DMS153 (cell line): ENCODE data around the gene CACUL1.

ENCODE experiments used
- DNase-seq: peaks from one replicate; lab custom pipeline; 2025; lab: John Stamatoyannopoulos, UW

Gene CACUL1

DNA sequence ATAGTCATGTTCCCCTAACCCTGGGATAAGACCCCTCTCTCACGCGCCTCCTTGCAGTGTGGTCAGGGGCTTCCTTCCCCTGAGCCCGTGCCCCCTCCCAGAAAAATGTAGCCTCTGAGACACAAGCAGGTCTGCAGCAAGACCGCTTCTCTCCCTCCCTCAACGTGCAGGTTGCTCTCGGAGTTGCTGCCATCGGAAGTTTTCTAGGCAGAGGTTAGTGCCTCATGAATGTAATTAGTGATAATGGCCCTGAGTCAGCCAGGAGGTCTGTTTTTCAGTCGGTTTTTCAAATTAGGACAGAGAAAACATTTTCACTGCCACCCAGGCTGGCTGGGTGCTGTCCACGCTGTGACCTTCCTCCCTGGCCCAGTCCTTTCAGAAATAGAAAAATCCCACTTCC lies 116.1 kb downstream of the CACUL1 start:
- no peak for DNase-seq

DNA sequence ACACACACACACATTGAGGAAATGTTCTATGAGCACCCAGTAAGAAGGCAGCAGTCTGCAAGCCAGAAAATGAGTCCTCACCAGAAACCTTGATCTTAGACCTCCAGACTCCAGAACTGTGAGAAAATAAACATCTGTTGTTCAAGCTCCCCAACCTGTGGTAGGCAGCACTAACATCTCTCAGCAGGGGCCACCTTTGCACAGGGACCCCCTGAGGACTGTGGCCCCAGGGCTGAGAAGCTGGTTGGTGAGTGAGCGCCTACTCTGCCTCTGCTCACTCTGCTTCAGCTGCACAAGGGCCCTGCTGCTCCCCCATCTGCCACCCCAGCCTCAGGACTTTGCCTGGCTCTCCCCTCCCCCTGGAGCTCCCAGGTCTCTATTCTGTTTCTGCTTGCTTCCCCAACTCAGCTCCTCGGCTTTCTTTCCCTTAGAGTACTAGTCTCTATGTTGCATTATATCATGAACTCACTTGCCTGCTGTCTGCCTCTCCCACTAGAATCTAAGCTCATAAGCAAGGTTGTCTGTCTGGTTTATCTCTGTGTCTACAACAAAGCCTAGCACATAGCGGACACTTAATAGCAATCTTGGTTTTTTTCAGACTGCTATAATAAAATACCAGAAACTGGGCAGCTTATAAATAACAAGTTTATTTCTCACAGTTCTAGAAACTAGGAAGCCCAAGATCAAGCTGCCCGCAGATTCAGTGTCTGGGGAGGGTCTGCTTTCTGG lies 118.9 kb downstream of the CACUL1 start:
- DNase-seq = no peak

DNA sequence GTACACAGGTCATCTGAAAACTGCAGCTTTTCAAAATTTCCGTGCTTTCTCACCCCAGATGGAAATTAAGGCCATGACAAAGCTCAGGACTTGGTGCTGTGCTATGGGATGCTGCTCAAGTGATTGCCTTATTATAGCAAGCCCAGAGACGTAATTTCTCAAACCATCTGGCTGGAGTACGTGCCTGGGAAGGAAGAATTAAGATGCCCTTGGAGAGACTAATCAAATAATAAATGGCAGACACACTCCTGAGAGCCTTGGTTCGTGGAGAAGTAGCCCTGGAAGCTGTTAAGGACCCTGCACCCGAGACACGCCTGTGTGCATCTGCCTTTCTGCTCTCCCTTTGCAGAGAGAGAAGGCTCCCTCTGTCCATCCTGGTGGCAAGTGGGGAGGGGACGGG lies 121.0 kb downstream of the CACUL1 start:
- DNase-seq = no peak

DNA sequence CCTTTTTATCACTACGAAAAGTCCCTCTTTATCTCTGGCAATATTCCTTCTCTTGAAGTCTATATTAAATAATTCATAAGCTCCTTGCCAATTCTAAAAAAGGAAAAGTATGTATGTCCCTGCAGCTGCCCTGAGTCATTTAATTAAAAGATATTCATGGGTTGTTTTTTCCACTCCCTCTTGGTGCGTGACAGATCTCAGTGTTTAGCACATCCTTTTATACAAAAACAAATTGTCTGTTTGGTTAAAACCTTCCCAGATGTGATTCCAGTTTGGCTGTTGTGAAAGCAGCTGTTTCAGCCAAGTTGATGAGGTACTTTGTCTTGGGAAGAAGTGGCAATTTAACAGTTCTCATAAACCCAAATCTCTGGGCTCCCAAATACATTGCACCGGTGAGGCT lies 125.6 kb downstream of the CACUL1 start:
- DNase-seq = no peak

DNA sequence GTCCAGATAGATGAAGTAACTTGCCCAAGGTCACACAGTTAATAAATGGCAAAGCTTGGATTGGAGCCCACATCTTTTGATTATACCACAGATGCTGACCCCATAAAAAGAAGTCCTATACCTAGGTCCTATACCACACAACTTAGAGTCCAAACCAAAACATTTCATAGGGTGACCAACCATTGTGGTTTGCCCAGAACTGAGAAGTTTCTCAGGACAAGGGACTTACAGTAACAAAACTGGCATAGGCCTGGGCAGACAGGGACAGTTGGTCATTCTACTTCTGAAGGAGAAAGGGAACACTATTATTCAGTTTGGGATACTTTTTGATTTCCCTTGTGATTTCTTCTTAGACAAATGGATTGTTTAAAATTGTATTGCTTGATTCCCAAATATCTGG lies 126.4 kb downstream of the CACUL1 start:
- no peak for DNase-seq

DNA sequence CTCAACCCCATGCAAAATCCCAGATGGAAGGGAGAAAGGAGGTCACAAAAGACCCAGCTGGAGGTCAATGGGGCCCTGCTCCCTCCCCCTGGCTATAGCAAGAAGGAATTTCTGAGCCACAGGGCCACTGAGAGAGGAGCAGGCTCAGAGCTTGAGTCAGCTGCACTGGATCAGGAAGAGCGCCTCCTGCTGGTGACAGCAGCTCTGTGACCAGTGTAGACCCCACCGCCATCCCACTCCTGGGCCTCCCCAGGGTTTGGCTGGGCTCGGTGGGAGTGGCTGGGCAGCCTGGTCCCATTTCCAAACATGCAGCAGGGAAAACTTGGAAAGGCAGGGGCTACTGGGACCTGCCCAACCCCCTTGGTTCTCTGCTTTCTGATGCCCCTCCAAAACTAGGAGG lies 127.8 kb downstream of the CACUL1 start:
- DNase-seq = no peak
